ENCODE measurements around the gene SLC6A6. TPM values are rescaled to one million over a fixed set of nuclear protein-coding genes. Genes with fewer than 3 reads are reported as not detected.

SLC6A6 gene
- total RNA-seq, 1 experiment from 2014 or later, result 72.6 TPM

DNA sequence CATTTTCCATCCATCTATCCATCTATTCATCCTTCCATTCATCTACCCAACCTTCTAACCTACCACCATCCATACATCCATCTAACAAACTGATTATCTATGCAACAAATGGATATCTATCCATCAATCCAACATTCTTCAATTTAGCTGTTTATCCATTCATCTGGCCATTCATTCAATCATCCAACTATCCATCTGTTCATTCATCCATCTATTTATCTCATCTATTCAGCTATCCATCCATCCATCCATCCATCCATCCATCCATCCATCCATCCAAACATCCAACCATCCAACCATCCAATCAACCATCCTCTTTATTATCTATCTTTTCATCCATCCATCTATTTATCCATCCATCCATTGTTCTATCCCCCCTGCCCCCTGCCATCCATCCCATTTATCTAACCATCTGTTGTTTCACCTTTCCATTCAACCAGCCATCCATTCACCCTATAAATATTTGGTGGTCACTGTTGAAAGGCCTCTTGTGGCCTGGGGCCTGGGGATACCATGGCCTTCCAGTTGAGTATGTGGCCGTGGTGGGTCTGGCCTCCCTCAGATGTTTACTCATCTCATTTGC lies 44.7 kb downstream of the SLC6A6 start:
- no peak for DNase-seq
- no peak overlapping the region for H3K56ac ChIP-seq (ENCODE audit: insufficient read length, low read depth, low read length)
- H3K9me3 ChIP-seq (ENCODE audit: control insufficient read depth, low read depth, low read length), result no peaks in the 10 kb centered on the region
- H3K79me2 ChIP-seq (ENCODE audit: insufficient read depth, low read length), result no peaks in the 10 kb centered on the region; the same call in 1 of the 2 replicates
- TF ChIP-seq, protein P1, sequence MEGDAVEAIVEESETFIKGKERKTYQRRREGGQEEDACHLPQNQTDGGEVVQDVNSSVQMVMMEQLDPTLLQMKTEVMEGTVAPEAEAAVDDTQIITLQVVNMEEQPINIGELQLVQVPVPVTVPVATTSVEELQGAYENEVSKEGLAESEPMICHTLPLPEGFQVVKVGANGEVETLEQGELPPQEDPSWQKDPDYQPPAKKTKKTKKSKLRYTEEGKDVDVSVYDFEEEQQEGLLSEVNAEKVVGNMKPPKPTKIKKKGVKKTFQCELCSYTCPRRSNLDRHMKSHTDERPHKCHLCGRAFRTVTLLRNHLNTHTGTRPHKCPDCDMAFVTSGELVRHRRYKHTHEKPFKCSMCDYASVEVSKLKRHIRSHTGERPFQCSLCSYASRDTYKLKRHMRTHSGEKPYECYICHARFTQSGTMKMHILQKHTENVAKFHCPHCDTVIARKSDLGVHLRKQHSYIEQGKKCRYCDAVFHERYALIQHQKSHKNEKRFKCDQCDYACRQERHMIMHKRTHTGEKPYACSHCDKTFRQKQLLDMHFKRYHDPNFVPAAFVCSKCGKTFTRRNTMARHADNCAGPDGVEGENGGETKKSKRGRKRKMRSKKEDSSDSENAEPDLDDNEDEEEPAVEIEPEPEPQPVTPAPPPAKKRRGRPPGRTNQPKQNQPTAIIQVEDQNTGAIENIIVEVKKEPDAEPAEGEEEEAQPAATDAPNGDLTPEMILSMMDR (conservative IDR thresholded peaks at IDR 0.05), result no peak
- no peak overlapping the region for H3K14ac ChIP-seq (ENCODE audit: insufficient read depth, low read length)
- no peaks in the 10 kb centered on the region for H3K27me3 ChIP-seq (ENCODE audit: insufficient read depth, low read length)
- no CpG with 5 or more reads among the region's 1 CpG for WGBS (ENCODE audit: extremely low coverage, insufficient read length, low lambda C conversion rate)
- Mint-ChIP-seq H3K9me3 (no peaks in the 10 kb centered on the region; a peak in 2 of 5 replicates), H3K36me3 (ENCODE audit: insufficient read depth in 1 of 3, low read depth in 3 of 3) (peaks cover 55 to 78% (median 56%) of the 10 kb centered on the region in 3 experiments), H3K27ac (no peak overlapping the region), H3K4me1 (peaks cover 0 to 3% of the 10 kb centered on the region in 2 experiments; a peak in 1 of 4 replicates), H3K4me3 (no peak overlapping the region), H3K27me3 (ENCODE audit: low read depth) (no peaks in the 10 kb centered on the region)
- H3K27ac ChIP-seq (ENCODE audit: insufficient read length, low read depth, low read length), result no peak overlapping the region
- no peak overlapping the region for H2AFZ ChIP-seq (ENCODE audit: low read length)
- H2BK5ac ChIP-seq (ENCODE audit: insufficient read length, low read length), result no peak overlapping the region
- no peak overlapping the region for H4K8ac ChIP-seq (replicated peaks; ENCODE audit: insufficient read length, low read depth, low read length)
- H2BK15ac ChIP-seq (ENCODE audit: low read depth, low read length), result no peak overlapping the region
- H3K79me1 ChIP-seq (ENCODE audit: insufficient read depth, low read depth, low read length, poor library complexity, severe bottlenecking), result no peaks in the 10 kb centered on the region
- H4K20me1 ChIP-seq (ENCODE audit: control insufficient read depth, insufficient read depth, insufficient read length), result no peaks in the 10 kb centered on the region
- H3K9ac ChIP-seq (ENCODE audit: extremely low read depth, insufficient read length, low read length), result no peak overlapping the region
- H4K5ac ChIP-seq (ENCODE audit: insufficient read length, low read depth, low read length), result no peak overlapping the region
- no peak overlapping the region for H3K4ac ChIP-seq (ENCODE audit: low read depth, low read length)
- no peak overlapping the region for H3K18ac ChIP-seq (ENCODE audit: insufficient read length, low read depth, low read length)
- no peak overlapping the region for H3K4me2 ChIP-seq (ENCODE audit: insufficient read depth, insufficient read length, low read length)
- H2BK120ac ChIP-seq (ENCODE audit: low read depth, low read length, poor library complexity, severe bottlenecking), result no peak overlapping the region
- no peak overlapping the region for H2AK5ac ChIP-seq (ENCODE audit: insufficient read length, low read length)
- no peaks in the 10 kb centered on the region for H3K4me1 ChIP-seq (ENCODE audit: insufficient read depth, low read length)
- no peak overlapping the region for H4K91ac ChIP-seq (ENCODE audit: insufficient read length, low read depth, low read length)
- no peaks in the 10 kb centered on the region for H3K23me2 ChIP-seq (ENCODE audit: insufficient read length, low read depth, low read length, poor library complexity, severe bottlenecking)
- no peak overlapping the region for H2BK20ac ChIP-seq (ENCODE audit: low read depth, low read length, poor library complexity, severe bottlenecking)
- H3K23ac ChIP-seq (ENCODE audit: insufficient read length, low read depth, low read length), result no peak overlapping the region
- H3T11ph ChIP-seq (ENCODE audit: low read length), result no peak overlapping the region
- H2BK12ac ChIP-seq (ENCODE audit: insufficient read length, low read depth, low read length), result no peak overlapping the region

Data from H9 (cell line).